ENCODE results near the gene ACE.

Gene ACE

GRCh38 chr17:63492940-63493339 lies 16.1 kb downstream of the ACE start:
- no peak for DNase-seq

GRCh38 chr17:63493411-63493810 lies 16.6 kb downstream of the ACE start:
- DNase-seq, result no peak

DNA sequence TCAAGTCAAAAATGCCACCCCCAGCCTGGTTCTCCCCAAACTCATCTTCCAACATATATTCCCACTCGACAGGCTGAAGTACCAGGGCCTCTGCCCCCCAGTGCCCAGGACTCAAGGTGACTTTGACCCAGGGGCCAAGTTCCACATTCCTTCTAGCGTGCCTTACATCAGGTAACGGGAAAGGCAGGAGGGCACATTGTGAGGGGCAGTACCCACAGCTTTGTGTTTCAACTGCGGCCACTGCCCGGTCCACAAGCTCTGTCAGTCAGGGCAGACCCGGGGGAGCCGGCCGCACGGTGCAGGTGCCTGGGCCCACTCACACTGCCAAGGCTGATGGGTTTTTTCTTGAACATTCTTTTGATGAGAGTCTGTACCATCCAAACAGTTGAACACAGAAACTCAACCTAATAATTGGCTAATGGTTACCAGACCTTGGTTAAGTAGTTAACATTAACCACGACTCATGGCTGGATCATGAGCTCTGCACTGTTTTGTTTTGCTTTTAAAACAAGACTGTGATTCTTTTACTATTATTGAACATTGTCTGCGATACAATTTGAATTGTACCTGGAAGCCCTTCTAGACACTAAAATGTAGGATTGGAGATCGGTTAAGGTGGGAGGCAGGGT lies 17.6 kb downstream of the ACE start:
- no peak for DNase-seq

DNA sequence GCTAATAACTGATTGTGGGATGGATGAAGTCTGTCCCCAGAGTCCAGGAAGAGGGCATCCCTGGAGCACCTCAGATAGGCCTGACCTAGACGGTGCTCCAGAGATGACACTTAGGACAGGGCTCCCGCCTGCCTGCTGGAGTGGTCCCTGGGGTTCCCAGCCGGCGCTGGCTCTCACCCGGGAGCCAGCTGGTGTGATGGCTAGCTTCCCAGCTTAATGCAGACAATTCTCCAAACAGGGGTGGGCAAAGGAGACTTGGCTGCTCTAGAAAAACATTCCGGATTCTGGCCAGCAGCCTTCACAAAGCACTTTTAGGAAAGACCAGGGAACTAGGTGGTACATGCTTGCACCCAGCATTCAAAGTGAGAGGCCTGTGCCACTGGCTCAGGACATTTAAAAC lies 18.6 kb downstream of the ACE start:
- no peak for DNase-seq

DNA sequence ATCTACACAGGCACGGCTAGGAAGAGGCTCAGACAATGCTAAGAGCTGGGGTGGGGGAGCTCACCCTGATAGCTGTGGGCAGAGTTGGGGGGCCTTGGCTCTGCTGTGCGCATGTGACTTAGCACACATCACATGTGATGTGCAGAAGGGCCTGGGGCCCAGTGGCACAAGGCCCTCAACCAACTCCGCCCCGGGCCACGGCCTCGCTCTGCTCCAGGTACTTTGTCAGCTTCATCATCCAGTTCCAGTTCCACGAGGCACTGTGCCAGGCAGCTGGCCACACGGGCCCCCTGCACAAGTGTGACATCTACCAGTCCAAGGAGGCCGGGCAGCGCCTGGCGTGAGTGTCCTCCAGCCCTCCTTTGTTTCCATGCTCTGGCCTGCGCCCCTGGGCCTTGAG lies 19.3 kb downstream of the ACE start:
- no peak for DNase-seq

GRCh38 chr17:63496663-63497400 lies 20.0 kb downstream of the ACE start:
- DNase-seq, result no peak

DNA sequence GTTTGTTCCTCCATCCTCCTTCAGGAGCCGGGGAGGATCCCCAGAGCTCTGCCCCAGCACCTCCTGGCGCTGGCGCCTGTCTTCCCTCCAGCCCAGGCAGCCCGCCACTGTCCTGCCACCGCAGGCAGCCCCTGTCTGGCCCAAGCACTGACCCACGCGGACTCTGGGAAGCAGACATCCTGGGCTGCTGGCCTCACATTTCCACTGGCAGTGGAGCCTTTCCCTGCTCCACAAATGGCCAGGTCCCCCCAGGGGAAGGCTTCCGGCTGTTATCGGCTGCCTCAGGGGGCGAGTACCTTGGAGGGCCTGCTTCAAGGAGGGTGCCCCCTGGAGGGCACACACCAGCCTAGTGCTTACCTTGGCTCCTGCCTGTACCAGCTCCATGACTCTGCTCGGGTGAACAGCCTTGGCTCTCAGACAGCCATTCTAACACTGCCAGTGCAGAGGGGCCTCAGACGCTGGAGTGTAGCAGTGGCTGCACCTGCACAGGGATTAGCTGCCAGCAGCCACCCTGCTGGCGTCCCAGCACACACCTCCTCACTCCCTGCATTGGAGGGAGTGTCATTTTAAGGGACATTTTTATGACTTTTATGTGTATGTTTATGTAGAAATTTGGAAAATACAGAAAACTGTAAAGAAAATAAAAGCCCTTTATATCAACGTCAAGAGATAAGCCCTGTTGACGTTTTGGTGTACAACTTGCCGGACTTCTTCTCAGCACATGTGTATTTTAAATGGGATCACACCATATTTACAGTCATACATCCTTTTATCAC lies 21.0 kb downstream of the ACE start:
- no peak for DNase-seq

- no peak for DNase-seq
Measured at GRCh38 chr17:63498626-63499195, 21.9 kb downstream of the ACE start.

DNA sequence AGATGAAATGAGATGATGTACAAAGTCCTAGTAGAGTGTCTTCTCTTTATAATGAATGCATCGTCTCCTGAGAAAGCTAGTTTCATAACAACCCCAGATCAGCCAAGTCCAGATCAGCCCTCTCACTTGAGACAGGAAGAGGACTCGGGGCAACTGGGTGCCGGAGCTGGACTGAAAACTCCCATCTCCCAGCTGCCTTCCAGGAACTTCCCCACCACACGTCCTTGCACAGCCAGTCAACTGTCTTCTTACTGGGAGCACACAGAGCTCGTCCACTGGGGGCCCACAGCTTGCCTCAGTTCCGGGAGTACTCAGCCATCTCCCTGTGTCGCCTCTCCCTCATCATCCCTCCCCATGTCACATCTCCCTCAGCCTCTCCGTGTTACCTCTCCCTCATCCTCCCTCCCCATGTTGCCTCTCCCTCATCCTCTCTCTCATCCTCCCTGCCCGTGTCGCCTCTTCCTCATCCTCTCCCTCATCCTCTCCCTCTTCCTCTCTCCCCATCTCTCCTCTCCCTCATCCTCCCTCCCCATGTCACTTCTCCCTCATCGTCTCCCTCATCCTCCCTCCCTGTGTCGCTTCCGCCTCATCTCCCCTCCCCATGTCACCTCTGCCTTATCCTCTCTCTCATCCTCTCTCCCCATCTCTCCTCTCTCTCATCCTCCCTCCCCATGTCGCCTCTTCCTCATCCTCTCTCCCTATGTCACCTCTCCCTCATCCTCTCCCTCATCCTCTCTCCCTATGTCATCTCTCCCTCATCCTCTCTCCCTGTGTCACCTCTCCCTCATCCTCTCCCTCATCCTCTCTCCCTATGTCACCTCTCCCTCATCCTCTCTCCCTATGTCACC lies 23.9 kb downstream of the ACE start:
- DNase-seq, result no peak

GRCh38 chr17:63503341-63503705 lies 26.5 kb downstream of the ACE start:
- no peak for DNase-seq

DNA sequence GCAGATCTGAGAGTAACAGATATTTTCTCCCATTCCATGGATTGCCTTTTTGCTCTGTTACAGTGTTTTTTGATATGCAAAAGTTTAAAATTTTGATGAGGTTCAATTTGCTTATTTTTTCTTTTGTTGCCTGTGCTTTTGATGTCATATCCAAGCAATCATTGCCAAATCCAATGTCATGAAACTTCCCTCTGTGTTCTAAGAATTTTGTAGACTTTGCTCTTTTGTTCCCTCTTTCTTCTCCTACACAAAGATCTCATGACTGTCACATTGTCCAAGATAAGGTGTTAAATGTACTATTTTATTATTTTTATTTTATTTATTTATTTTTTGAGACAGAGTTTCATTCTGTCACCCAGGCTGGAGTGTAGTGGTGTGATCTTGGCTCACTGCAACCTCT lies 27.4 kb downstream of the ACE start:
- no peak for DNase-seq

DNA sequence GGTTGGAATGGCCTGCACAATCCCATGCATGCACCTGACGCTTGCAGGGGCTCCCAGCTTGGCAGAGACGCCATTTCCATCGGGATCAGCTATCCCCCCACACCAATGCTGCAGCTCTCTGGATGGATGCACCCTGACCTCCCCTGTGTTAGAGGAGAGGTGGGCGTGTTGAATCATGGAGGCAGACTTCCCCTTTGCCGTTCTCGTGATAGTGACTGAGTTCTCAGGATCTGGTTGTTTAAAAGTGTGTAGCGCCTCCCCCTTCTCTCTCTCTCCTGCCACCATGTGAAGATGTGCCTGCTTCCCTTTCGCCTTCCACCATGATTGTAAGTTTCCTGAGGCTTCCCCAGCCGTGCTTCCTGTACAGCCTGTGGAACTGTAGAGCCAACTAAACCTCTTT lies 28.5 kb downstream of the ACE start:
- DNase-seq, result no peak

- no peak for DNase-seq
Measured at GRCh38 chr17:63506627-63507026, 29.8 kb downstream of the ACE start.

DNA sequence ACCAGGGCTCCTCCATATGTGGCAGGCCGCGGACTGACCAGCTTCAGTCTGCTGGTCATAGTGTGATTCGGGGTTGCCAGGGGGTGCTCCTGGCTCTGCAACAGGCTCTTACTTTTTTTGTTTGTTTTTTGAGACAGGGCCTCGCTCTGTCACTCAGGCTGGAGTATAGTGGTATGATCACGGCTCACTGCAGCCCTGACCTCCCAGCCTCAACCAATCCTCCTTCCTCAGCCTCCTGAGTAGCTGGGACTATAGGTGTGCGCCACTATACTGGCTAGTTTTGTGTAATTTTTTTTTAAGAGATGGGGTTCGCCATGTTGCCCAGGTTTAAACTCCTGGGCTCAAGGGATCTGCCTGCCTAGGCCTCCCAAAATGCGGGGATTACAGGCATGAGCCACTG lies 34.5 kb downstream of the ACE start:
- no peak for DNase-seq

DNA sequence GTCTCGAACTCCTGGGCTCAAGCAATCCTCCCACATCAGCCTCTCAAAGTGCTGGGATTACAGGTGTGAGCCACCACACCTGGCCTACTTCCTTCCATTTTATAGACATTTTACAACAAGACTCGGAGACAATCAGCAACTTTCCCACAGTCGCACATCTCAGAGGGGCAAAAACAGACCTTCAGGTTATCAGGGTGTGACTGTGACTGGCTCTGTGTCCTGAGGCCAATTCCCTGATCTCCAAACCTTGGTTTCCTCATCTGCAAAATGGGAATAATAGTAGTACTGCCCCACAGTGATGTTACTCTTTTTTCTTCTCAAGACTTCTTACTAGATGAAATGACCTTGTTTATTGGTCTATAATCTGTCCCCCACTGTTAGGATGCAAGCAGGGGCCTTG lies 35.5 kb downstream of the ACE start:
- DNase-seq, result no peak

DNA sequence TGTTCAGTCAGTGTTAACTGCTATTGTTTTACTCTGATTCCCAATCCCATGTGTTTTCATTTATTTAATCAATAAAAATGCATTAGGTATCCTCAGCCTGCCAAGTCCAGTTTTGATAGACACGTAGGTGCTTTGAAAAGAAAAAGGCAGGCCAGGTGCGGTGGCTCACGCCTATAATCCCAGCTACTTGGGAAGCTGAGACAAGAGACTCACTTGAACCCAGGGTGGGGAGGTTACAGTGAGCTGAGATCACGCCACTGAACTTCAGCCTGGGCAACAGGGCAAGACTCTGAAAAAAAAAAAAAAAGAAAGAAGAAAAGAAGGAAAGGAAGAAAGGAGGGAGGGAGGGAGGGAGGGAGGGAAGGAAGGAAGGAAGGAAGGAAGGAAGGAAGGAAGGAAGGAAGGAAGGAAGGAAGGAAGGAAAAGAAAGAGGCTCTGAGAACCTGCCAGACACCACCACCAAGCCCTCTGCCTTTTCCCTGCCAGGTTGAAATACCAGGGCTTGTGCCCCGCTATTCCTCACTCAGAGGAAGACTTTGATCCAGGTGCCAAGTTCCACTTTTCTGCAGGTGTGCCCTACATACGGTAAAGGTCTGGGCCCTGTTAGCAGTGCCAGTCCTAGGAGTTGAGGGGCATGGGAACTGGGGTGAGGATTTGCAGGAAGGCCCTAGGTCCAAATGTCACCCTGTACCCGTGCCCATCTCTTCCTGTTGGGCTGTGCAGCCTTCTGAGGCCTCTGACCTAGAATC lies 36.2 kb downstream of the ACE start:
- DNase-seq, result no peak

DNA sequence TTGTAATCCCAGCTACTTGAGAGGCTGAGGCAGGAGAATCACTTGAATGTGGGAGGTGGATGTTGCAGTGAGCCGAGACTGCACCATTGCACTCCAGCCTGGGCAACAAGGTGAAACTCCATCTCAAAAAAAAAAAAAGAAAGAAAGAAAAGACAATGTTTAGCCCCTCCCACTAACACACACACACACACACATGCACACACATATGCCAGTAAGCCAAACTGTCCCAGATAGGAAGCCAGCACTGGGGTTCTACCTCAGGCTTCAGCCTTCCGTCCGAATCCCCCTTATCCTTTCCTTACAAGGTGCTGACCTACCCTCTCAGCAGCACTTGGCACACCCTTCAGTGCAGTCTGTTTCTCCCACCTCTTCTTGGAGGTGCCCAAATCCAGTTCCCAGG lies 37.6 kb downstream of the ACE start:
- DNase-seq, result no peak

- no peak for DNase-seq
Measured at GRCh38 chr17:63514974-63515373, 38.1 kb downstream of the ACE start.

GRCh38 chr17:63515426-63515825 lies 38.6 kb downstream of the ACE start:
- DNase-seq, result no peak

GRCh38 chr17:63516910-63517824 lies 40.3 kb downstream of the ACE start:
- no peak for DNase-seq
